Measurements from ENCODE around the gene FLRT3. TPM values are rescaled to one million over a fixed set of nuclear protein-coding genes. Genes with fewer than 3 reads are reported as not detected.

Gene FLRT3
- total and polyA plus RNA-seq, 2 experiments from 2014 or later, result 2.4 to 3.0 TPM

DNA sequence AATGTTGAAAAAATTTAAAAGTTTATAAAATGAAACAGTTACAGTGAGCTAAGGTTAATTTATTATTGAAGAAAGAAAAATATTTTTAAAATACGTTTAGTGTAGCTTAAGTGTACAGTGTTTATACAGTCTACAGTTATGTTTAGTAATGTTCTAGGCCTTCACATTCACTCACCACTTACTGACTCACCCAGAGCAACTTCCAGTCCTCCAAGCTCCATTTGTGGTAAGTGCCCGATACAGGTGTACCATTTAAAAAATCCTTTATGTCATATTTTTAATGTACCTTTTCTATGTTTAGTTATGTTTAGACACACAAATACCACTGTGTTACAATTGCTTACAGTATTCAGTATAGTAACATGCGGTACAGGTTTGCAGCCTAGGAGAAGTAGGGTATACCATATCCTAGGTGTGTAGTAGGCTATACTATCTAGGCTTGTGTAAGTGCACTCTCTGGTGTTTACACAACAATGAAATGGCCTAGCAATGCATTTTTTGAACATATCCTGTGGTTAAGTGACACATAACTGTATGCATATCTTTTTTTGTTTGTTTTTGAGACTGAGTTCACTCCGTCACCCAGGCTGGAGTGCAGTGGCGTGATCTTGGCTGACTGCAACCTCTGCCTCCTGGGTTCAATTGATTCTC, 26.3 kb downstream of the FLRT3 start:
- no peaks in the 10 kb centered on the region for H3F3A ChIP-seq (ENCODE audit: insufficient read depth)

DNA sequence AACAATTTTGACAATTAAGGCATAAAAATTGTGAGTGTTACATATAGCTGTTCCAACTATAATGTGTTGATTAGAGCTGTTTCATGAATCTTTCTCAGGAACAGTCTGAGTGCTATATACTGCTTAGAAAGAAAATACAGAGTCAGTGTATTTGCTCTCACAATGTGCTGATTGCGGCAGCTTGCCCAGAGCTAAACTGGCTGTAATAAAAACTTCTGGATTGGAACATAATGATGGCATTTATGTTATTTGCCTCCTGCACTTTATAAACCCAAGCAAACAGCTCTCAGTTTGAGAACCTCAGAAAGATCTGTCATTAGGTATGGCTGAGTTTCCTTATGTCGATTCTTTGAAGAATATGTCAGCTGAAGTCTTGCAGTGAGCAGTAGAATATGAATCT, 29.5 kb downstream of the FLRT3 start:
- Histone ChIP-seq H3K4me2 (ENCODE audit: unreplicated experiment) (no peak overlapping the region), H3K27ac (no peak overlapping the region), H3K9me2 (ENCODE audit: insufficient read depth) (no peaks in the 10 kb centered on the region; the same call in 1 of the 2 replicates), H3K4me3 (no peak overlapping the region), H2AFZ (no peak overlapping the region), H3K9me3 (ENCODE audit: low read depth) (no peaks in the 10 kb centered on the region), H3K79me2 (ENCODE audit: insufficient read depth) (no peaks in the 10 kb centered on the region), H3K36me3 (ENCODE audit: low read depth) (no peaks in the 10 kb centered on the region), H3K9ac (no peak overlapping the region), H3K4me1 (ENCODE audit: insufficient read depth) (no peaks in the 10 kb centered on the region), H3F3A (ENCODE audit: insufficient read depth) (no peaks in the 10 kb centered on the region), H3K27me3 (replicated peaks; ENCODE audit: insufficient read depth) (no peaks in the 10 kb centered on the region), H4K20me1 (ENCODE audit: insufficient read depth) (no peaks in the 10 kb centered on the region)
- WGBS, 2 experiments (ENCODE audit: low coverage in 1 of 2, low lambda C conversion rate in 2 of 2, missing lambda C conversion rate in 2 of 2), result 95 to 97% methylated on average over 2 of the region's 2 CpGs
- TF ChIP-seq EZH2phosphoT487 (IDR thresholded peaks at IDR 0.05; ENCODE audit: insufficient read depth, low read depth) (no peak), EZH2 (IDR thresholded peaks at IDR 0.05; ENCODE audit: insufficient read depth, poor library complexity, severe bottlenecking) (no peak)
- DNase-seq, result no peak
- in situ Hi-C loops (cut with MboI), result no loop called here

More for the DNA sequence above, 26.3 kb downstream of the FLRT3 start:
- H3K36me3 ChIP-seq (ENCODE audit: low read depth), result no peaks in the 10 kb centered on the region
- H3K9me2 ChIP-seq (ENCODE audit: insufficient read depth), result no peaks in the 10 kb centered on the region
- DNase-seq, result no peak
- 92 to 97% methylated on average over 5 of the region's 5 CpGs for WGBS, 2 experiments (ENCODE audit: low coverage in 1 of 2, low lambda C conversion rate in 2 of 2, missing lambda C conversion rate in 2 of 2)
- no peak overlapping the region for H3K27ac ChIP-seq
- H3K9ac ChIP-seq, result no peak overlapping the region
- no peak overlapping the region for H2AFZ ChIP-seq
- no peak overlapping the region for H3K4me2 ChIP-seq (ENCODE audit: unreplicated experiment)
- no peaks in the 10 kb centered on the region for H3K79me2 ChIP-seq (ENCODE audit: insufficient read depth)
- in situ Hi-C loops (cut with MboI), result no loop called here
- no peaks in the 10 kb centered on the region for H3K9me3 ChIP-seq (ENCODE audit: low read depth)
- no peaks in the 10 kb centered on the region for H3K27me3 ChIP-seq (replicated peaks; ENCODE audit: insufficient read depth)
- no peaks in the 10 kb centered on the region for H3K4me1 ChIP-seq (ENCODE audit: insufficient read depth)
- TF ChIP-seq EZH2phosphoT487 (IDR thresholded peaks at IDR 0.05; ENCODE audit: insufficient read depth, low read depth) (no peak), EZH2 (IDR thresholded peaks at IDR 0.05; ENCODE audit: insufficient read depth, poor library complexity, severe bottlenecking) (no peak)
- no peaks in the 10 kb centered on the region for H4K20me1 ChIP-seq (ENCODE audit: insufficient read depth)
- H3K4me3 ChIP-seq, result no peak overlapping the region

DNA sequence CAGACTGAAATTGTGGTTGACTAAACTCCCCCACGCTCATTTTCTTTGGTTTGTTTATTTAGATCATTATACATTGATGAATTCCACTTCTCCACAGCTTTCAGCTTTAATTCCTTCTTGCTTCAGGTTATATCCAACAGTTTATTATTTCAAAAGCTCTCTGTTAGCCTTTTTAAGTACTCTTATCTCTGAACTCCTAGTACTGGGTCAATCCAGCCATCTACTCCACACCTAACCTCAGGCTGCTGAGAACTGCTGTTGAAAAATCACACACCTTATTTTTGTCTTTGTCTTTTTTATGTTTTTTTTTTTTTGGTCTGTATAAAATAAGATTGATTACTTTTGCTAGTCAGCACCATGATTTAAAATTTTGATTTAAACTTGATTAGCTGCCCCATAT, 32.9 kb downstream of the FLRT3 start:
- no peaks in the 10 kb centered on the region for H3K36me3 ChIP-seq (ENCODE audit: low read depth)
- WGBS, 2 experiments (ENCODE audit: low coverage in 1 of 2, low lambda C conversion rate in 2 of 2, missing lambda C conversion rate in 2 of 2), result 91 to 92% methylated on average over 1 of the region's 1 CpG
- no peaks in the 10 kb centered on the region for H3F3A ChIP-seq (ENCODE audit: insufficient read depth)
- no peaks in the 10 kb centered on the region; the same call in none of the 2 replicates for H3K9me2 ChIP-seq (ENCODE audit: insufficient read depth)
- no peak for DNase-seq
- no peaks in the 10 kb centered on the region for H3K79me2 ChIP-seq (ENCODE audit: insufficient read depth)
- no peak overlapping the region for H3K9ac ChIP-seq
- H3K4me2 ChIP-seq (ENCODE audit: unreplicated experiment), result no peak overlapping the region
- in situ Hi-C loops (cut with MboI), result no loop called here
- no peak overlapping the region for H2AFZ ChIP-seq
- H4K20me1 ChIP-seq (ENCODE audit: insufficient read depth), result no peaks in the 10 kb centered on the region
- TF ChIP-seq EZH2phosphoT487 (IDR thresholded peaks at IDR 0.05; ENCODE audit: insufficient read depth, low read depth) (no peak), EZH2 (IDR thresholded peaks at IDR 0.05; ENCODE audit: insufficient read depth, poor library complexity, severe bottlenecking) (no peak)
- H3K4me3 ChIP-seq, result no peak overlapping the region
- no peaks in the 10 kb centered on the region for H3K9me3 ChIP-seq (ENCODE audit: low read depth)
- H3K27me3 ChIP-seq (replicated peaks; ENCODE audit: insufficient read depth), result no peaks in the 10 kb centered on the region
- no peaks in the 10 kb centered on the region for H3K4me1 ChIP-seq (ENCODE audit: insufficient read depth)
- no peak overlapping the region for H3K27ac ChIP-seq

DNA sequence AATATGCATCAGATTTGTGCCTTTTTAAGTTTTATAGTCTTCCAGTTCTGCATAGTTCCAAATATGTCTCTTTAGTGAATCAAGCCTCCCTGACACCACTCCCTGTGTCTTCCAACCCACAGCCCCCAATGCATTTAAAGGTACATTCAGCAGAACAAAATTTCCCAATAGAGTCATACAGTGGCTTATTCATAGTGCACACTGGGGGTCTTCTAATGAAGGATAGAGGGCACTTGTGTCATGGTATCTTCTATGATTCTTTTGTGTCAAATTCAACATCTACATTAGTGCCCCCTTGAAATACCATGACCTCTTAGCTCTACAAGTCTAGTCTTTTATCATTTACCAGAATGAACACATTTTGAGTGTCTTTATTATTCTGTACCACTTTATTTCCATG, 33.8 kb downstream of the FLRT3 start:
- in situ Hi-C loops (cut with MboI), result no loop called here
- TF ChIP-seq EZH2phosphoT487 (IDR thresholded peaks at IDR 0.05; ENCODE audit: insufficient read depth, low read depth) (no peak), EZH2 (IDR thresholded peaks at IDR 0.05; ENCODE audit: insufficient read depth, poor library complexity, severe bottlenecking) (no peak)
- Histone ChIP-seq H3K9me3 (ENCODE audit: low read depth) (no peaks in the 10 kb centered on the region), H3K9me2 (ENCODE audit: insufficient read depth) (no peaks in the 10 kb centered on the region; the same call in none of the 2 replicates), H3K36me3 (ENCODE audit: low read depth) (no peaks in the 10 kb centered on the region), H3K4me1 (ENCODE audit: insufficient read depth) (no peaks in the 10 kb centered on the region), H3K27ac (no peak overlapping the region), H2AFZ (no peak overlapping the region), H3K4me3 (no peak overlapping the region), H4K20me1 (ENCODE audit: insufficient read depth) (no peaks in the 10 kb centered on the region), H3K79me2 (ENCODE audit: insufficient read depth) (no peaks in the 10 kb centered on the region), H3K4me2 (ENCODE audit: unreplicated experiment) (no peak overlapping the region), H3K9ac (no peak overlapping the region), H3F3A (ENCODE audit: insufficient read depth) (no peaks in the 10 kb centered on the region), H3K27me3 (replicated peaks; ENCODE audit: insufficient read depth) (no peaks in the 10 kb centered on the region)
- DNase-seq, result no peak
